HCT116 (cell line): ENCODE data around the gene SLC6A2. TPM values are rescaled to one million over a fixed set of nuclear protein-coding genes. Genes with fewer than 3 reads are reported as not detected.

Experiments used
- ATAC-seq: fragments of 200-7000 bp; cut with Tn5 transposase; 2 replicates; pipeline ENCODE4 v1.9.1; 2020; ENCODE audit warnings: mild to moderate bottlenecking, moderate library complexity
- BruUV-seq: library from RNA; stranded (reverse); fragments of 400-500 nt; replicated peaks from 2 replicates; lab custom pipeline; 2021; lab: Mats Ljungman, UMichigan
- CTCF ChIA-PET: fragments of 300-600 bp; sonication (Branson Sonifier 250); formaldehyde crosslinking; loops from one replicate; lab custom pipeline; 2021; ENCODE audit warnings: antibody characterized with exemption; lab: Charles Lee
- POLR2A ChIA-PET: fragments of 300-600, 350-600 bp; sonication (Branson Sonifier 250); formaldehyde crosslinking; loops from one replicate; lab custom pipeline; 2021; ENCODE audit warnings: antibody characterized with exemption; lab: Charles Lee
- RAD21 ChIA-PET, 2 experiments: fragments of 300-600 bp; sonication (Branson Sonifier 250); formaldehyde crosslinking; loops; one replicate each; lab custom pipeline; 2023; ENCODE audit warnings: low total read pairs in 2 of 2; ENCODE audit not compliant: uncharacterized antibody in 2 of 2, unreplicated experiment in 2 of 2, low non-redundant PET in 1 of 2; lab: Charles Lee
- DNase-seq: peaks from one replicate; pipeline ENCODE4 v3.0.0-alpha.2; 2010; ENCODE audit warnings: low read depth, low spot score
- H2AFZ ChIP-seq: fragments of 200-600 bp; shearing (Covaris generic), sonication (generic); 2 replicates; pipeline ENCODE4 v1.6.1; 2017; ENCODE audit warnings: low read depth, mixed run types, mixed read lengths, antibody characterized with exemption, low read length; ENCODE audit not compliant: poor library complexity, severe bottlenecking
- H3K27ac ChIP-seq: 2 replicates; pipeline ENCODE4 v1.5.1; 2012; ENCODE audit warnings: low read depth, low read length
- H3K27me3 ChIP-seq: fragments of 200-600 bp; sonication (generic); 2 replicates; pipeline ENCODE4 v1.6.1; 2016; ENCODE audit warnings: mixed run types, low read length, mixed read lengths; ENCODE audit not compliant: insufficient read depth
- H3K36me3 ChIP-seq, 2 experiments: fragments of 200-500 bp in 1 of 2; fragments of 200-600 bp in 1 of 2; sonication (Bioruptor generic) in 1 of 2; sonication (generic) in 1 of 2; 2 replicates each; pipeline versions ENCODE4 v1.5.1 to v1.6.1; 2014 to 2016; ENCODE audit warnings: low read length in 2 of 2, inconsistent platforms in 1 of 2, mixed read lengths in 1 of 2, mixed run types in 1 of 2; ENCODE audit not compliant: insufficient read depth in 2 of 2, control insufficient read depth in 1 of 2
- H3K4me1 ChIP-seq, 2 experiments: fragments of 200-600 bp in 1 of 2; sonication (generic) in 1 of 2; 2 replicates each; pipeline versions ENCODE4 v1.5.1 to v1.6.1; 2012 to 2017; ENCODE audit warnings: low read length in 2 of 2, inconsistent platforms in 1 of 2, mild to moderate bottlenecking in 1 of 2, mixed read lengths in 1 of 2, mixed run types in 1 of 2, moderate library complexity in 1 of 2; ENCODE audit not compliant: insufficient read depth in 2 of 2, control insufficient read depth in 1 of 2
- H3K4me2 ChIP-seq: fragments of 200-600 bp; sonication (generic); 2 replicates; pipeline ENCODE4 v1.6.1; 2017; ENCODE audit warnings: mixed run types, low read length, mixed read lengths
- H3K4me3 ChIP-seq, 2 experiments: fragments of 200-600 bp in 1 of 2; sonication (generic) in 1 of 2; replicated peaks in 1 of 2; 2 replicates each; pipeline ENCODE4 v1.5.1; 2011 to 2016; ENCODE audit warnings: low read length in 2 of 2, control low read depth in 1 of 2, low read depth in 1 of 2, mild to moderate bottlenecking in 1 of 2, mixed read lengths in 1 of 2, mixed run types in 1 of 2
- H3K79me2 ChIP-seq: fragments of 200-600 bp; sonication (generic); 2 replicates; pipeline ENCODE4 v1.6.1; 2017; ENCODE audit warnings: mild to moderate bottlenecking, mixed run types, low read length, moderate library complexity, mixed read lengths; ENCODE audit not compliant: insufficient read depth
- H3K9ac ChIP-seq: fragments of 200-600 bp; sonication (generic); 2 replicates; pipeline ENCODE4 v1.6.1; 2016; ENCODE audit warnings: low read length, mixed read lengths
- H3K9me2 ChIP-seq: fragments of 200-600 bp; sonication (generic), shearing (Covaris generic); 2 replicates; pipeline ENCODE4 v1.6.1; 2017; ENCODE audit warnings: mixed run types, mild to moderate bottlenecking, moderate library complexity; ENCODE audit not compliant: insufficient read depth
- H3K9me3 ChIP-seq, 2 experiments: fragments of 200-500 bp in 1 of 2; fragments of 200-600 bp in 1 of 2; sonication (Bioruptor generic) in 1 of 2; sonication (generic) in 1 of 2; 2 replicates each; pipeline ENCODE4 v1.6.1; 2014 to 2017; ENCODE audit warnings: low read length in 2 of 2, mixed read lengths in 2 of 2, inconsistent platforms in 1 of 2, low read depth in 1 of 2, mild to moderate bottlenecking in 1 of 2, mixed run types in 1 of 2, moderate library complexity in 1 of 2; ENCODE audit not compliant: control insufficient read depth in 1 of 2, insufficient read depth in 1 of 2
- H4K20me1 ChIP-seq: fragments of 200-600 bp; sonication (generic), shearing (Covaris generic); 2 replicates; pipeline ENCODE4 v1.6.1; 2017; ENCODE audit warnings: mixed run types, mild to moderate bottlenecking, moderate library complexity; ENCODE audit not compliant: insufficient read depth
- CBX3 ChIP-seq: IDR thresholded peaks from 2 replicates; pipeline ENCODE4 v1.6.1; 2012; ENCODE audit warnings: low read depth
- CEBPB ChIP-seq: IDR thresholded peaks from 2 replicates; pipeline ENCODE4 v1.6.1; 2012; ENCODE audit warnings: low read depth
- JUND ChIP-seq: IDR thresholded peaks from 2 replicates; pipeline ENCODE4 v1.6.1; 2012
- POLR2A ChIP-seq: IDR thresholded peaks from 2 replicates; pipeline ENCODE4 v1.7.0; 2011; ENCODE audit warnings: borderline replicate concordance; ENCODE audit not compliant: insufficient read depth, insufficient read length; ENCODE audit errors: extremely low read depth
- RAD21 ChIP-seq: IDR thresholded peaks from 2 replicates; pipeline ENCODE4 v1.6.1; 2012; ENCODE audit warnings: low read depth, mild to moderate bottlenecking
- REST ChIP-seq: IDR thresholded peaks from 2 replicates; pipeline ENCODE4 v1.6.1; 2012; ENCODE audit warnings: low read depth
- SRF ChIP-seq: IDR thresholded peaks from 2 replicates; pipeline ENCODE4 v1.6.1; 2012; ENCODE audit warnings: low read depth
- YY1 ChIP-seq: IDR thresholded peaks from 2 replicates; pipeline ENCODE4 v1.6.1; 2011; ENCODE audit warnings: low read length, low read depth, moderate library complexity, mild to moderate bottlenecking; ENCODE audit not compliant: insufficient replicate concordance; ENCODE audit errors: extremely low read depth
- intact Hi-C: fragments of 100-400 bp; cut with micrococcal nuclease; formaldehyde crosslinking; loops from 2 replicates; pipeline ENCODE4 v1.10.0; 2022
- total RNA-seq: library from RNA; stranded (reverse); gene quantifications from one replicate; pipeline ENCODE4 v1.2.1, GENCODE V29; 2021; ENCODE audit not compliant: unreplicated experiment

The SLC6A2 gene
- total RNA-seq, 1 experiment from 2014 or later = not detected

DNA sequence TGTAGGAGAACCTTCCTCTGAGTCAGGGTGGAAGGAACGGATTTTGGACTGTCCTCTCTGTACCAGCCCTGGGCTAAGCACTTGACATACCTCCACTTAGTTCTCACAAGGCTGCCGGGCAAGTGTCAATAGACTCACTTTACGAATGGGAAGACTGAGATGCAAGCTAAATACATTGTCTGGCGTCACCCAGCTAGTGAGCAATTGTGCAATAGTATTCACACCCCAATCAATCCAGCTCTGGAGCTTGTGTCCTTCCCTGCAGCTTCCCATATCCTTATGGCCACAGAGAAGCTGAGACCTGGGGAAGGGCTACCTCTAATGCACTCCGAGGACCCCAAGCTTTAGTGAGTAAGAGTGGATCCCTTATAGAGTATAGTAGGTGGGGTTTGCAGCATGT lies 39.8 kb downstream of the SLC6A2 start:
- no peak overlapping the region for H2AFZ ChIP-seq
- H3K4me1 ChIP-seq = no peaks in the 10 kb centered on the region
- H3K79me2 ChIP-seq = no peaks in the 10 kb centered on the region
- H3K9ac ChIP-seq = no peak overlapping the region
- H3K27me3 ChIP-seq = peaks cover 24% of the 10 kb centered on the region; the same call in 1 of the 2 replicates
- H3K9me2 ChIP-seq = no peaks in the 10 kb centered on the region
- POLR2A ChIA-PET = no interaction called here
- TF ChIP-seq CEBPB = no peak
- no peak for TF ChIP-seq POLR2A
- TF ChIP-seq JUND = no peak
- TF ChIP-seq YY1 = no peak
- TF ChIP-seq RAD21 = no peak
- TF ChIP-seq CBX3 = no peak
- no peak for TF ChIP-seq REST
- no peak for TF ChIP-seq SRF
- TF ChIP-seq, all 23 proteins: peak for 0
- ATAC-seq = no peak
- ChIA-PET RAD21 (no interaction called here), CTCF (no interaction called here)
- no peak overlapping the region for H3K27ac ChIP-seq
- intact Hi-C loops = no loop called here
- no peaks in the 10 kb centered on the region for H3K36me3 ChIP-seq
- no peak overlapping the region for H3K4me3 ChIP-seq
- DNase-seq = no peak
- H3K4me2 ChIP-seq = no peak overlapping the region
- H3K9me3 ChIP-seq = no peaks in the 10 kb centered on the region
- no peaks in the 10 kb centered on the region for H4K20me1 ChIP-seq
- BruUV-seq = no TSS peak
